ENCODE data around the gene NLRC3.
"Not testable (repeated sequence)": the region's sequence is repeated elsewhere in the genome, so short reads cannot be mapped to it uniquely, and the experiment has no call there.

NLRC3 gene

GRCh38 chr16:3511286-3512180, 65.7 kb downstream of the NLRC3 start:
- DNase-seq (ENCODE audit: low read depth, low spot score) = no peak
- H3K4me3 ChIP-seq (ENCODE audit: low read depth, low read length) = no peak overlapping the region
- POLR2A ChIA-PET = no interaction called here
- no peak for TF ChIP-seq CTCF (IDR thresholded peaks at IDR 0.05; ENCODE audit: insufficient read depth, low read length, missing control alignments)
- CTCF ChIA-PET = interaction anchor here (2.4 kb wide), 1 partner anchor 11 kb away, joined by 13 read pairs; the partner anchor contains the start of gene CLUAP1

GRCh38 chr16:3510416-3510815, 66.8 kb downstream of the NLRC3 start:
- ChIA-PET POLR2A (no interaction called here), CTCF (interaction anchor here (2.4 kb wide), 1 partner anchor 9 kb away, joined by 13 read pairs; the partner anchor contains the start of gene CLUAP1)
- H3K4me3 ChIP-seq (ENCODE audit: low read depth, low read length) = no peak overlapping the region
- DNase-seq (ENCODE audit: low read depth, low spot score) = no peak
- no peak for TF ChIP-seq CTCF (IDR thresholded peaks at IDR 0.05; ENCODE audit: insufficient read depth, low read length, missing control alignments)

GRCh38 chr16:3509470-3509928, 67.7 kb downstream of the NLRC3 start:
- CTCF ChIA-PET = interaction anchor here (2.4 kb wide), 1 partner anchor 8 kb away, joined by 13 read pairs; the partner anchor contains the start of gene CLUAP1
- POLR2A ChIA-PET = no interaction called here
- DNase-seq (ENCODE audit: low read depth, low spot score) = no peak
- TF ChIP-seq CTCF (IDR thresholded peaks at IDR 0.05; ENCODE audit: insufficient read depth, low read length, missing control alignments) = no peak
- H3K4me3 ChIP-seq (ENCODE audit: low read depth, low read length) = no peak overlapping the region

GRCh38 chr16:3508736-3509135, 68.5 kb downstream of the NLRC3 start:
- no peak overlapping the region for H3K4me3 ChIP-seq (ENCODE audit: low read depth, low read length)
- no peak for DNase-seq (ENCODE audit: low read depth, low spot score)
- TF ChIP-seq CTCF (IDR thresholded peaks at IDR 0.05; ENCODE audit: insufficient read depth, low read length, missing control alignments) = no peak
- ChIA-PET POLR2A (no interaction called here), CTCF (interaction anchor here (1.0 kb wide), 1 partner anchor 12 kb away, joined by 3 read pairs; no protein-coding TSS in a partner anchor)

- DNase-seq (ENCODE audit: low read depth, low spot score) = no peak
- TF ChIP-seq CTCF (IDR thresholded peaks at IDR 0.05; ENCODE audit: insufficient read depth, low read length, missing control alignments) = no peak
- ChIA-PET POLR2A (no interaction called here), CTCF (no interaction called here)
- H3K4me3 ChIP-seq (ENCODE audit: low read depth, low read length) = no peak overlapping the region
Observed at GRCh38 chr16:3503523-3503922, 73.7 kb downstream of the NLRC3 start.

- H3K4me3 ChIP-seq (ENCODE audit: low read depth, low read length) = peak overlapping the region; percentile 89
- POLR2A ChIA-PET = no interaction called here
- no peak for TF ChIP-seq CTCF (IDR thresholded peaks at IDR 0.05; ENCODE audit: insufficient read depth, low read length, missing control alignments)
- DNase-seq (ENCODE audit: low read depth, low spot score) = no peak
- CTCF ChIA-PET = interaction anchor here (0.7 to 3.1 kb wide), 8 partner anchors 8 to 318 kb away, joined by 3 to 14 read pairs (median 4); no protein-coding TSS in a partner anchor
Observed at GRCh38 chr16:3501783-3502400, 75.3 kb downstream of the NLRC3 start.

GRCh38 chr16:3501412-3501761, 75.8 kb downstream of the NLRC3 start:
- DNase-seq (ENCODE audit: low read depth, low spot score); POLR2A ChIA-PET: not testable (repeated sequence)
- peak overlapping the region; percentile 89 for H3K4me3 ChIP-seq (ENCODE audit: low read depth, low read length)
- CTCF ChIA-PET = interaction anchor here (0.7 to 3.1 kb wide), 8 partner anchors 9 to 318 kb away, joined by 3 to 14 read pairs (median 4); no protein-coding TSS in a partner anchor
